ENCODE results near the gene TBCD.
"Not testable (repeated sequence)": the region's sequence is repeated elsewhere in the genome, so short reads cannot be mapped to it uniquely, and the experiment has no call there.

Gene TBCD

GRCh38 chr17:82985973-82986372 is 234.1 kb downstream of the TBCD start:
- no peak overlapping the region for H3K27ac ChIP-seq
- TF ChIP-seq ZFX (IDR thresholded peaks at IDR 0.05) = no peak
- TF ChIP-seq, protein P1, sequence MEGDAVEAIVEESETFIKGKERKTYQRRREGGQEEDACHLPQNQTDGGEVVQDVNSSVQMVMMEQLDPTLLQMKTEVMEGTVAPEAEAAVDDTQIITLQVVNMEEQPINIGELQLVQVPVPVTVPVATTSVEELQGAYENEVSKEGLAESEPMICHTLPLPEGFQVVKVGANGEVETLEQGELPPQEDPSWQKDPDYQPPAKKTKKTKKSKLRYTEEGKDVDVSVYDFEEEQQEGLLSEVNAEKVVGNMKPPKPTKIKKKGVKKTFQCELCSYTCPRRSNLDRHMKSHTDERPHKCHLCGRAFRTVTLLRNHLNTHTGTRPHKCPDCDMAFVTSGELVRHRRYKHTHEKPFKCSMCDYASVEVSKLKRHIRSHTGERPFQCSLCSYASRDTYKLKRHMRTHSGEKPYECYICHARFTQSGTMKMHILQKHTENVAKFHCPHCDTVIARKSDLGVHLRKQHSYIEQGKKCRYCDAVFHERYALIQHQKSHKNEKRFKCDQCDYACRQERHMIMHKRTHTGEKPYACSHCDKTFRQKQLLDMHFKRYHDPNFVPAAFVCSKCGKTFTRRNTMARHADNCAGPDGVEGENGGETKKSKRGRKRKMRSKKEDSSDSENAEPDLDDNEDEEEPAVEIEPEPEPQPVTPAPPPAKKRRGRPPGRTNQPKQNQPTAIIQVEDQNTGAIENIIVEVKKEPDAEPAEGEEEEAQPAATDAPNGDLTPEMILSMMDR (conservative IDR thresholded peaks at IDR 0.05) = no peak

DNA sequence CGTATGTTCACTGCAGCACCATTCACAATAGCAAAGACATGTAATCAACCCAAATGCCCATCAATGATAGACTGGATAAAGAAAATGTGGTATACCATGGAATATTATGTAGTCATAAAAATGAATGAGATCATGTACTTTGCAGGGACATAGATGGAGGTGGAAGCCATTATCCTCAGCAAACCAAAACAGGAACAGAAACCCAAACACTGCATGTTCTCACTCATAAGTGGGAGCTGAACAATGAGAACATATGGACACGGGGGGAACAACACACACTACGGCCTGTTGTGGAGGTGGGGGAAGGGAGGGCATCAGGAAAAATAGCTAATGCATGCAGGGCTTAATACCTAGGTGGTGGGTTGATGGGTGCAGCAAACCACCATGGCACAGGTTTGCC is 237.2 kb downstream of the TBCD start:
- not testable (repeated sequence) for H3K27ac ChIP-seq

- TF ChIP-seq, protein P1 (conservative IDR thresholded peaks at IDR 0.05) = no peak
- no peak for TF ChIP-seq ZFX (IDR thresholded peaks at IDR 0.05)
- H3K27ac ChIP-seq = no peak overlapping the region
Measured at GRCh38 chr17:82989881-82990280, 238.0 kb downstream of the TBCD start.

DNA sequence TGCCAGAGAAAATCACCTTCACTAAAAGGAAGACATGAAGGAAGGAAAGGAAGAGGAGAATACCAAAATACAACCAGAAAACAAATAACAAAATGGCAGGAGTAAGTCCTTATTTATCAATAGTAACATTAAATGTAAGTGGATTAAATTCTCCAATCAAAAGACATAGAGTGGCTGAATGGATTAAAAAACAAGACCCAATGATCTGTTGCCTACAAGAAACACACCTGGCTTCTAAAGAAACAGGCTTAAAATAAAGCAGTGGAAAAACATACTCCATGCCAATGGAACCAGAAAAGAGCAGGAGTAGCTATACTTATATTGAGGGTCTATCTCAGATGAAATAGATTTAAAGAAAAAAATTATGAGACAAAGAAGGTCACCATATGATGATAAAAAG is 241.1 kb downstream of the TBCD start:
- H3K27ac ChIP-seq = no peak overlapping the region
- TF ChIP-seq, protein P1 (conservative IDR thresholded peaks at IDR 0.05) = no peak
- TF ChIP-seq ZFX (IDR thresholded peaks at IDR 0.05) = no peak

Data from C4-2B (cell line).